ENCODE results near the gene TP53AIP1. TPM values are rescaled to one million over a fixed set of nuclear protein-coding genes. Genes with fewer than 3 reads are reported as not detected.

The TP53AIP1 gene
- total and polyA plus RNA-seq, 2 of the 8 experiments (the other 6 are each of a cell fraction or from before 2014, with no cell fraction given): 0.03 TPM; not detected in 1

DNA sequence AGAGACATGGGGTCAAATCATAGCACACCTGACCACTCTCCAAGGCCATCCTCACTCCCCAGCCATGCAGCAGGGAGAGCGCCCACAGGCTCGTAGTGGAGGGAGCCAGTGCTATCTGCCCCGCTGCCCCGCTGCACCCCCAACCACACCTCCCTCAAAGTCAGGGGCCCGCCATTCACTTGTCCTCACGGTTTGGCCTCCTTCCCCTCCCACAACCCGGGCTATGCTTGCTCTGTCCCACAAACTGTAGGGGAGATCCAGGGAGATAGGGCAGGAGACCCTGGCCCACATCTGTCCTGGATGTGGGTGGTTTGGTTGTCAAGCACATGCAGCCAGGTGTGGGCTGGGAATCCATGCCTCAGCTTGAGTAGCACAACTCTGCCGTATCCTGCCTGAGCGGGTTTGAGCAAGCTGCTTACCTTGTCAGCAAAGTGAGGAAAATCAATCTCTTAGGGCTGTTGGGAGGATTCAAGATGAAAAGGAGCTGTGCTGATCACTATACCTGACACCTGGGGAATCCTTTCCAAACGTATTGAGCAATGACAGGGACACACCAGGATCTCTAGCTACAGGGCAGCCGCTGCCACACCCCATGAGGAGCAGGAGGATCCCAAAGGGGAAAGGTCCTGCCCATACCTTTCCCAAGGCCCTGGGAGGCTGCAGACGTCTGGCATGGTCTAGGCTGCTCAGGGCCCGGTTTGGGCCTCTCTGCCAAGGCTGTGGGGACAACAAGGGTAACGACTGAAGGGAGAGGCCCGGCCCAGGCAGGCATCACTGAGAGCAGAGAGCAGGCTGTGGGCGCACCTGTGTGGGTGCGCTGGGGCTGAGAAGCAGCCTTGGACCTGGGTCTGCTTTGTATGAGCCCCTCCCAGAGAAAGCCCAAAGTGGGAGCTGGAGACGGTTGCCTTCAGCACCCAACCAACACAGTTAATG, 28.2 kb downstream of the TP53AIP1 start:
- no peak overlapping the region for H3K9ac ChIP-seq (replicated peaks in 1 of 4; ENCODE audit: extremely low read depth in 1 of 4, low read depth in 3 of 4, low read length in 3 of 4)
- no peaks in the 10 kb centered on the region for H3K36me3 ChIP-seq (ENCODE audit: control insufficient read depth in 2 of 4, insufficient read depth in 4 of 4, low read length in 3 of 4)
- no peaks in the 10 kb centered on the region for H3K79me2 ChIP-seq (ENCODE audit: control insufficient read depth in 1 of 2, insufficient read depth in 2 of 2, low read length in 2 of 2)
- H4K20me1 ChIP-seq (replicated peaks in 1 of 2; ENCODE audit: control insufficient read depth in 1 of 2, insufficient read depth in 2 of 2, low read length in 2 of 2): no peaks in the 10 kb centered on the region
- no peak overlapping the region for H2BK5ac ChIP-seq (ENCODE audit: low read depth, low read length)
- no peak overlapping the region for H4K5ac ChIP-seq (ENCODE audit: insufficient read length, low read depth, low read length)
- no peak overlapping the region for H2BK15ac ChIP-seq (ENCODE audit: low read length)
- no peak overlapping the region for H2AK5ac ChIP-seq (ENCODE audit: low read depth, low read length)
- no peak for DNase-seq (ENCODE audit: low read depth in 1 of 2, low spot score in 2 of 2)
- H3K56ac ChIP-seq (replicated peaks; ENCODE audit: insufficient read length, low read depth, low read length): no peak overlapping the region
- H4K8ac ChIP-seq (ENCODE audit: extremely low read depth, insufficient read depth, low read length): peak overlapping the region; percentile 12; the same call in 1 of the 2 replicates
- H3K4me1 ChIP-seq (replicated peaks in 1 of 4; ENCODE audit: control insufficient read depth in 3 of 4, insufficient read depth in 4 of 4, low read length in 3 of 4): no peaks in the 10 kb centered on the region; a peak in 1 of 7 replicates
- no peak overlapping the region for H3K18ac ChIP-seq (ENCODE audit: extremely low read depth, low read length)
- no peaks in the 10 kb centered on the region for H3K79me1 ChIP-seq (ENCODE audit: low read depth, low read length)
- no peak overlapping the region for H3K4ac ChIP-seq (replicated peaks; ENCODE audit: insufficient read length, low read depth, low read length)
- no peak overlapping the region for H3K23ac ChIP-seq (ENCODE audit: insufficient read length)
- H2AFZ ChIP-seq (ENCODE audit: low read length): no peak overlapping the region
- FAIRE-seq: no peak
- no peak overlapping the region for H3K4me2 ChIP-seq (ENCODE audit: insufficient read depth in 1 of 2, low read depth in 2 of 2, low read length in 2 of 2)
- H3K27me3 ChIP-seq (replicated peaks in 1 of 4; ENCODE audit: control insufficient read depth in 3 of 4, extremely low read depth in 1 of 4, insufficient read depth in 3 of 4, low read length in 3 of 4): peaks cover 0 to 3% (median under 1%) of the 10 kb centered on the region in 4 experiments; a peak in 4 of 7 replicates
- TF ChIP-seq RNF2 (IDR thresholded peaks at IDR 0.05; ENCODE audit: borderline replicate concordance, low read depth, low read length, missing control alignments, poor library complexity, severe bottlenecking): no peak
- no peak for TF ChIP-seq RFX5 (IDR thresholded peaks at IDR 0.05; ENCODE audit: borderline replicate concordance, low read depth, low read length)
- no peak for TF ChIP-seq CBX8 (IDR thresholded peaks at IDR 0.05; ENCODE audit: borderline replicate concordance, low read depth, low read length)
- no peak for TF ChIP-seq EP300 (IDR thresholded peaks at IDR 0.05; ENCODE audit: borderline replicate concordance in 1 of 2, low read depth in 2 of 2, low read length in 2 of 2)
- TF ChIP-seq POLR2A (IDR thresholded peaks at IDR 0.05; ENCODE audit: control extremely low read depth in 1 of 2, low read depth in 2 of 2, low read length in 2 of 2): no peak
- H2BK12ac ChIP-seq (ENCODE audit: low read depth, low read length): no peak overlapping the region
- H3K9me3 ChIP-seq (ENCODE audit: insufficient read depth in 2 of 2, low read depth in 1 of 2, low read length in 1 of 2): 0 out of 4 replicates have a peak, but pooled peaks cover 0 to 4% of the 10 kb centered on the region in 2 experiments
- H3K14ac ChIP-seq (ENCODE audit: insufficient read length): no peak overlapping the region
- no peak overlapping the region for H4K91ac ChIP-seq (replicated peaks; ENCODE audit: insufficient read length, low read length)
- no peak overlapping the region for H2BK20ac ChIP-seq (ENCODE audit: low read length)
- ChIA-PET POLR2A (ENCODE audit: partially characterized antibody) (no interaction called here), CTCF (ENCODE audit: partially characterized antibody) (interaction anchor here (1.1 to 14.9 kb wide), 7 partner anchors 9 to 42 kb away, joined by 3 to 332 read pairs (median 4); partner anchors contain the start of gene KCNJ5)
- no peak overlapping the region for H3K27ac ChIP-seq (ENCODE audit: low read depth, low read length)
- 82% methylated on average over 18 of the region's 18 CpGs; no CpG with 5 or more reads in 1 of the 2 experiments for WGBS, 2 experiments (ENCODE audit: extremely low coverage in 1 of 2, insufficient coverage in 1 of 2, insufficient read length in 1 of 2, insufficient replicate concordance in 2 of 2, low coverage in 1 of 2, low lambda C conversion rate in 2 of 2, missing lambda C conversion rate in 1 of 2)
- H2BK120ac ChIP-seq (replicated peaks; ENCODE audit: low read depth, low read length): no peak overlapping the region
- H3K4me3 ChIP-seq (ENCODE audit: extremely low read depth in 1 of 4, insufficient read depth in 2 of 4, low read depth in 3 of 4, low read length in 4 of 4): no peak overlapping the region
- peaks cover 9% of the 10 kb centered on the region; the same call in 1 of the 2 replicates for H3K23me2 ChIP-seq (ENCODE audit: low read depth, low read length)

Measured in H1 (cell line).